ENCODE measurements around the gene FAM3A.
"Not testable (repeated sequence)": the region's sequence is repeated elsewhere in the genome, so short reads cannot be mapped to it uniquely, and the experiment has no call there.

FAM3A gene

DNA sequence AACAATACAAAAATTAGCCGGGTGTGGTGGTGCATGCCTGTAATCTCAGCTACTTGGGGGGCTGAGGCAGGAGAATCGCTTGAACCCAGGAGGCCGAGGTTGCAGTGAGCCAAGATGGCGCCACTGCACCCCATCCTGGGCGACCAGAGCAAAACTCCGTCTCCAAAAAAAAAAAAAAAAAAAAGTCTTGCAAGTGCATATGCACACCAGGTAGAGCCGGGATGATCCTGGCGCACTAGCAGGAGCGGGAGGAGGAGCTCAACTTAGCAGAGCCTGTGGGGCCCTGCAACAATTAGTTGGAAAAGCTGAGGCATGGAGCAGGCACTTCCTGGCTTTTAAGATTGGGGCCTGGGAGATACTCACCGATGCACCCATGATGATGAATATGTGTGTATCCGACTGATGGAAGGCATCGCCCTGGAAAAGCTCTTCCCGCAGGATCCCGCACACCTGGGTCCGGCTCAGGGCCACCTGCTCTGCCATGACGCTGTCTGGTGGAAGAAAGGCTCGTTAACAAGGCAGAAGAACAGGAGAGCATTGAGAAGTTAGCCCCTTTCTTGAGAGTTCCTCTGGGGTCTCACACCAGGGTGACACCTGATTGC lies 29.7 kb upstream of the FAM3A start:
- TF ChIP-seq ZFP3 (CRISPR knock-in tag; IDR thresholded peaks at IDR 0.05) (no peak), ZNF565 (CRISPR knock-in tag; conservative IDR thresholded peaks at IDR 0.05; ENCODE audit: low read depth) (no peak), ISL1 (CRISPR knock-in tag; IDR thresholded peaks at IDR 0.05) (no peak), CSDC2 (CRISPR knock-in tag; IDR thresholded peaks at IDR 0.05) (no peak), ZNF8 (CRISPR knock-in tag; IDR thresholded peaks at IDR 0.05) (no peak), SNAI2 (CRISPR knock-in tag; IDR thresholded peaks at IDR 0.05) (no peak), ZNF70 (CRISPR knock-in tag; IDR thresholded peaks at IDR 0.05) (no peak), GLIS3 (CRISPR knock-in tag; IDR thresholded peaks at IDR 0.05) (no peak), ZC3H10 (CRISPR knock-in tag; IDR thresholded peaks at IDR 0.05) (no peak)
- ATAC-seq = no peak

DNA sequence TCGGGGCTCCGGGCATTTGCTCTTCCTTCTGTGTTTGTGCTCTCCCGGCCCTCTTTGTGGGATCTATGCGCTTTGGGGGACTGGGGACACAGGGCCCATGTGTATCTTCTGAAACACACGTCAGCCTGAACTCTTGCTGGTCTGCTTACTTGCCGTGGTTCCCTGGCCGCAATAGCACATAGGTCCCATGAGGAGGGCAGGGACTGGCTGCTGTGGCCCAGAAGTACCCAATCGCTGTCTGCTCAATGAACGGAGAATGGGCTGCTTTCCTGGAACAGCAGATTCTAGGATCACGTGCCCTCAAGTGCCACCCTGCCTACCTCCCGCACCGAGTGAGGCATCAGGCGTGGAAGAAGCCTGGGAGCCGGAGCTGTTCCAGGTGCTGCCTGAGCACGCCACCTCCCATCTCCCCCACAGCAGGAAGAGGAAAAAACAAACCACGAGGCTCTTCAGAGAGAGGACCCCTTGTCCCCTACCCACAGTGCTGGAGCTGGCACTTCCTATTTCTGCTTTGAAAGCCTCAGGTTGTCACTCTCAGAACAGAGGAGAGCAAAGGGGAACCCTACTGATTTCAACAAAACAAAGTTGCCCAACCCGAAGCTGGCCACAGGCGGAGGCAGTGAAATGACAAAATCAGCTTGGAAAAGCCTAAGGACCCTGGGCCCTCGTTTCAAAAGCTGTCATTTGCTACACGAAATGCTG lies 26.8 kb upstream of the FAM3A start:
- no peak for ATAC-seq
- TF ChIP-seq GLIS3 (CRISPR knock-in tag; IDR thresholded peaks at IDR 0.05) (no peak), CSDC2 (CRISPR knock-in tag; IDR thresholded peaks at IDR 0.05) (no peak), ISL1 (CRISPR knock-in tag; IDR thresholded peaks at IDR 0.05) (no peak), ZNF565 (CRISPR knock-in tag; conservative IDR thresholded peaks at IDR 0.05; ENCODE audit: low read depth) (no peak), ZFP3 (CRISPR knock-in tag; IDR thresholded peaks at IDR 0.05) (no peak), ARNTL (CRISPR knock-in tag; IDR thresholded peaks at IDR 0.05; ENCODE audit: borderline replicate concordance, low read depth) (no peak)

DNA sequence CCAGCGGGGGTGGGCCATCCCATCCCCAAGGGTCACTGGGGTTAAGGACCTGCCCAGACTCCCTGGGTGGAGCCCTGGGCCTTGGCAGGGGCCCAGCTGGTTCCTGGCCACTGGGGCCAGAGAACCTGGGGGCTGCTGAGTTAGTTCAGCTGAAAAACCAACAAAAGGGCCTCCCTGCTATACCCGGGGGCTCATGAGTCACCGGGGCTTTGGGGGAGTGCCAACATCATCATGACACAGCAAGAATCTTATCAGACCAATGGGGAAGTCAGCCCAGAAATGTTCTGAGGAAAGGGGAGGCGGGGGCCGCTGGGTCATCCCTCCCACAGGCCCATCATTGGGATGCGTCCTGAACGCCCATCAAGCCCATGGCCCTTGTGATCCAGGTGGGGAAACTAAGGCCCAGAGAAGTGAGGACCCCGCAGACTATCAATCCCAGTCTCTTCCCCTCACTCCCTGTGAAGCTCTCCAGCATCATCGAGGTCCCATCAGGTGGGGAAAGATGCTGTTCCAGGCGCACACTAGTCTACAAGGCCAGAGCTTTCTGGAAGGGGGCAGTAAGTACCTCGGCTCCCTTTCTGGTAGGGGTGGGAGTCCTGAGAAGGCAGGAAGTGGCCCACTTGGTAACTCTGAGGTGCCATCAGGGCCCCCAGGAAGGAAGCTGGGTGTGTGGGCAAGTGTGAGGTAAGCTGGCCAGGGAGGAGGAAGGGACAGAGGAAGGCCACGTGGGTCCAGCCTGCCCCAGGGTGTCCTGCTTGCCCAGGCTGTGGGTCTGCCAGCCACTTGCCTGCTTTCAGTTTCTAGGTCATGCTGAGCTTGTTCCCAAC lies 26.1 kb upstream of the FAM3A start:
- peak; percentile 59 for ATAC-seq
- TF ChIP-seq, protein P1, sequence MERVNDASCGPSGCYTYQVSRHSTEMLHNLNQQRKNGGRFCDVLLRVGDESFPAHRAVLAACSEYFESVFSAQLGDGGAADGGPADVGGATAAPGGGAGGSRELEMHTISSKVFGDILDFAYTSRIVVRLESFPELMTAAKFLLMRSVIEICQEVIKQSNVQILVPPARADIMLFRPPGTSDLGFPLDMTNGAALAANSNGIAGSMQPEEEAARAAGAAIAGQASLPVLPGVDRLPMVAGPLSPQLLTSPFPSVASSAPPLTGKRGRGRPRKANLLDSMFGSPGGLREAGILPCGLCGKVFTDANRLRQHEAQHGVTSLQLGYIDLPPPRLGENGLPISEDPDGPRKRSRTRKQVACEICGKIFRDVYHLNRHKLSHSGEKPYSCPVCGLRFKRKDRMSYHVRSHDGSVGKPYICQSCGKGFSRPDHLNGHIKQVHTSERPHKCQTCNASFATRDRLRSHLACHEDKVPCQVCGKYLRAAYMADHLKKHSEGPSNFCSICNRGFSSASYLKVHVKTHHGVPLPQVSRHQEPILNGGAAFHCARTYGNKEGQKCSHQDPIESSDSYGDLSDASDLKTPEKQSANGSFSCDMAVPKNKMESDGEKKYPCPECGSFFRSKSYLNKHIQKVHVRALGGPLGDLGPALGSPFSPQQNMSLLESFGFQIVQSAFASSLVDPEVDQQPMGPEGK (CRISPR knock-in tag; IDR thresholded peaks at IDR 0.05; ENCODE audit: borderline replicate concordance) = peak; percentile 87; the same call in 1 of the 2 replicates
- TF ChIP-seq TCF4 (CRISPR knock-in tag; IDR thresholded peaks at IDR 0.05; ENCODE audit: borderline replicate concordance) (no peak), CSDC2 (CRISPR knock-in tag; IDR thresholded peaks at IDR 0.05) (0 out of 2 replicates have a peak, but pooled peaks have one; percentile 28)
- TF ChIP-seq, protein P2, sequence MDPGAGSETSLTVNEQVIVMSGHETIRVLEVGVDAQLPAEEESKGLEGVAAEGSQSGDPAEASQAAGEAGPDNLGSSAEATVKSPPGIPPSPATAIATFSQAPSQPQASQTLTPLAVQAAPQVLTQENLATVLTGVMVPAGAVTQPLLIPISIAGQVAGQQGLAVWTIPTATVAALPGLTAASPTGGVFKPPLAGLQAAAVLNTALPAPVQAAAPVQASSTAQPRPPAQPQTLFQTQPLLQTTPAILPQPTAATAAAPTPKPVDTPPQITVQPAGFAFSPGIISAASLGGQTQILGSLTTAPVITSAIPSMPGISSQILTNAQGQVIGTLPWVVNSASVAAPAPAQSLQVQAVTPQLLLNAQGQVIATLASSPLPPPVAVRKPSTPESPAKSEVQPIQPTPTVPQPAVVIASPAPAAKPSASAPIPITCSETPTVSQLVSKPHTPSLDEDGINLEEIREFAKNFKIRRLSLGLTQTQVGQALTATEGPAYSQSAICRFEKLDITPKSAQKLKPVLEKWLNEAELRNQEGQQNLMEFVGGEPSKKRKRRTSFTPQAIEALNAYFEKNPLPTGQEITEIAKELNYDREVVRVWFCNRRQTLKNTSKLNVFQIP (CRISPR knock-in tag; IDR thresholded peaks at IDR 0.05; ENCODE audit: borderline replicate concordance, low read depth) = no peak

DNA sequence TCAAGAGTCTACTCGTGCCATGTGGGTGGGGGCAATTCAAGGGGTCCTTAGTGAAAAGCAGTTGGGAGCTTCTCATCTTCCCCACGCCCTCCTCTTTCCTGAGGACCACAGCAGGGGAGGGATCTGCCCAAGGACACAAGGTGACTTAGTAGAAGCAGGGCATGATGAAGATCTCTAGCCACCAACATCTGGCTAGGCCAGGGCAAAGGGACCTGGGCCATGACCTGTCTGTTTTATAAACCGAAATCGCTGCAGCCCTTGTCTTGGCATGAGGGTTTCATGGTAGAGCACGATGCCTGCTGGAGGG lies 25.5 kb upstream of the FAM3A start:
- TF ChIP-seq OSR1 (CRISPR knock-in tag; IDR thresholded peaks at IDR 0.05) (no peak), GLIS3 (CRISPR knock-in tag; IDR thresholded peaks at IDR 0.05) (no peak), CSDC2 (CRISPR knock-in tag; IDR thresholded peaks at IDR 0.05) (no peak), ZFP3 (CRISPR knock-in tag; IDR thresholded peaks at IDR 0.05) (no peak), ZNF8 (CRISPR knock-in tag; IDR thresholded peaks at IDR 0.05) (no peak)
- TF ChIP-seq, protein P3, sequence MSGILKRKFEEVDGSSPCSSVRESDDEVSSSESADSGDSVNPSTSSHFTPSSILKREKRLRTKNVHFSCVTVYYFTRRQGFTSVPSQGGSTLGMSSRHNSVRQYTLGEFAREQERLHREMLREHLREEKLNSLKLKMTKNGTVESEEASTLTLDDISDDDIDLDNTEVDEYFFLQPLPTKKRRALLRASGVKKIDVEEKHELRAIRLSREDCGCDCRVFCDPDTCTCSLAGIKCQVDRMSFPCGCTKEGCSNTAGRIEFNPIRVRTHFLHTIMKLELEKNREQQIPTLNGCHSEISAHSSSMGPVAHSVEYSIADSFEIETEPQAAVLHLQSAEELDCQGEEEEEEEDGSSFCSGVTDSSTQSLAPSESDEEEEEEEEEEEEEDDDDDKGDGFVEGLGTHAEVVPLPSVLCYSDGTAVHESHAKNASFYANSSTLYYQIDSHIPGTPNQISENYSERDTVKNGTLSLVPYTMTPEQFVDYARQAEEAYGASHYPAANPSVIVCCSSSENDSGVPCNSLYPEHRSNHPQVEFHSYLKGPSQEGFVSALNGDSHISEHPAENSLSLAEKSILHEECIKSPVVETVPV (CRISPR knock-in tag; IDR thresholded peaks at IDR 0.05) = no peak
- ATAC-seq = no peak; the same call in 2 of the 3 replicates

DNA sequence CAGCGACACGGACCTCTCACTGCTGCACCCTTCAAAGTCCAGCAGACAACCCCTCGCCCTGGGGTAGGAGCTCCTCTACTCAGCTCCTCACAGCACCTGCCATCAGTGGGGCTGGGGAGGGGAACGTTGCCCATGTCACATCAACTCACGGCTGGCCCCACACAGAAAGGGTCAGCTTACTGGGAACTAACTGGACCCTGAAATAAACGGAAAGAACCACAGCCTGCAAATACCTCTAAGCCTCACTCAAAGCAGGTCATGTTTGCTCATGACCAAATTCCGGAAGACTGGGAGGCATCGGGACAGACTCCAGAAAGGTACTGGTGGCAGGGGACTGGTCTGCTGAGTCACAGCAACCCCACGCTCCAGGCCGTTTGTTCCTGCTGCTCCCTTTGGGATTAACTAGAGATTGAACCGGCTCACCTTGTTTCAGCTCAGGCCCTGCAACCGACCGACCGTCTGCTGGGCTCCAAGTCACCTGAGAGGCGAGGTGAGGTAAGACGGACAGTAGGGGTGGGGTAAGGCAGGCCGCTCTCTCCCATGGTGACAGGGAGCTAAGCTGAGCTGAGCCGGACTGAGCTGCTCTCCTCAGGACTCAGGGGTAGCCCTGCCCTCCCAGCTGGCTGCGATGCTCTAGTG lies 25.0 kb upstream of the FAM3A start:
- ATAC-seq = no peak
- no peak for TF ChIP-seq OSR1 (CRISPR knock-in tag; IDR thresholded peaks at IDR 0.05)
- no peak for TF ChIP-seq ARNTL (CRISPR knock-in tag; IDR thresholded peaks at IDR 0.05; ENCODE audit: borderline replicate concordance, low read depth)
- TF ChIP-seq TCF4 (CRISPR knock-in tag; IDR thresholded peaks at IDR 0.05; ENCODE audit: borderline replicate concordance) = no peak
- TF ChIP-seq ZC3H10 (CRISPR knock-in tag; IDR thresholded peaks at IDR 0.05) = no peak
- TF ChIP-seq, protein P3 (CRISPR knock-in tag; IDR thresholded peaks at IDR 0.05) = no peak
- TF ChIP-seq, protein P4, sequence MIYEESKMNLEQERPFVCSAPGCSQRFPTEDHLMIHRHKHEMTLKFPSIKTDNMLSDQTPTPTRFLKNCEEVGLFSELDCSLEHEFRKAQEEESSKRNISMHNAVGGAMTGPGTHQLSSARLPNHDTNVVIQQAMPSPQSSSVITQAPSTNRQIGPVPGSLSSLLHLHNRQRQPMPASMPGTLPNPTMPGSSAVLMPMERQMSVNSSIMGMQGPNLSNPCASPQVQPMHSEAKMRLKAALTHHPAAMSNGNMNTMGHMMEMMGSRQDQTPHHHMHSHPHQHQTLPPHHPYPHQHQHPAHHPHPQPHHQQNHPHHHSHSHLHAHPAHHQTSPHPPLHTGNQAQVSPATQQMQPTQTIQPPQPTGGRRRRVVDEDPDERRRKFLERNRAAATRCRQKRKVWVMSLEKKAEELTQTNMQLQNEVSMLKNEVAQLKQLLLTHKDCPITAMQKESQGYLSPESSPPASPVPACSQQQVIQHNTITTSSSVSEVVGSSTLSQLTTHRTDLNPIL (CRISPR knock-in tag; IDR thresholded peaks at IDR 0.05; ENCODE audit: low read depth) = no peak

DNA sequence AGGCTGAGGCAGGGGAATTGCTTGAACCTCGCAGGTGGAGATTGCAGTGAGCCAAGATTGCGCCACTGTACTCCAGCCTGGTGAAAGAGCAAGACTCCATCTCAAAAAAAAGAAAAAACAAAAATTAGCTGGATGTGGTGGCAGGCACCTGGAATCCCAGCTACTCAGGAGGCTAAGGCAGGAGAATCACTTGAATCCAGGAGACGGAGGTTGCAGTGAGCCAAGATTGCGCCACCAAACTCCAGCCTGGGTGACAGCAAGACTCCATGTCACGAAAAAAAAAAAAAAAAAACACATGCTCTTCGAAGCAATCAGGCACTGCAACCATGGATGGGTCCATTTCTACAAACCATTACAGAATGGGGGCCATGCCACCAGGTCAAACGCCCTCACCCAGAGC lies 24.3 kb upstream of the FAM3A start:
- ATAC-seq = not testable (repeated sequence)
